Measurements from ENCODE around the gene TP53AIP1. TPM values are rescaled to one million over a fixed set of nuclear protein-coding genes. Genes with fewer than 3 reads are reported as not detected.

Gene TP53AIP1
- total and polyA plus RNA-seq, 2 experiments from 2014 or later: 0.17 to 0.23 TPM

DNA sequence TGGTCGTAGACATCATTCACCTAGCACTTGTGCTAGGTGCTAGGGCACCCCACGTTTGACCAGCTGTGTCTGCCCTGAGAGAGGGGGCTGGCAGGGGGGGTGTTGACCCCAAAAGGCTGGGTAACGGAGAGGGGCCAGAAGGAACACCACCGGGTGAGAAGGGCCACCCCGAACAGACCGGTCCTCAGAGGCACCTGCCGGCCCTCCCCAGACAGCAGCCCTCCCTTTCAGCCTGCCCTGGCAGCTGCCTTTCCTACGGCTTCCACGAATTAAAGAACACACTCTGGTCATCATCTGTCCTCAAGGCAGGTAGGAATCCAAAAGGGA lies 52.5 kb downstream of the TP53AIP1 start:
- WGBS (ENCODE audit: low lambda C conversion rate, missing lambda C conversion rate): 8% methylated on average over 9 of the region's 9 CpGs
- Histone ChIP-seq H3K36me3 (replicated peaks; ENCODE audit: insufficient read depth, low read depth) (no peaks in the 10 kb centered on the region), H3K79me2 (no peaks in the 10 kb centered on the region), H3K9me3 (ENCODE audit: low read depth) (no peaks in the 10 kb centered on the region), H3K4me3 (peak overlapping the region; percentile 42), H3K27me3 (peaks cover 47% of the 10 kb centered on the region), H4K20me1 (ENCODE audit: insufficient read depth, poor library complexity, severe bottlenecking) (no peaks in the 10 kb centered on the region), H3K27ac (no peak overlapping the region), H3K4me2 (peak overlapping the region; percentile 99), H3K4me1 (ENCODE audit: insufficient read depth) (peaks cover 15% of the 10 kb centered on the region), H3K9me2 (replicated peaks; ENCODE audit: insufficient read depth) (no peaks in the 10 kb centered on the region), H2AFZ (no peak overlapping the region)
- TF ChIP-seq EZH2 (IDR thresholded peaks at IDR 0.05; ENCODE audit: borderline replicate concordance): no peak
- TF ChIP-seq EZH2phosphoT487 (IDR thresholded peaks at IDR 0.05; ENCODE audit: low read depth, severe bottlenecking, unreplicated experiment): no peak
- no peak for TF ChIP-seq CTCF (IDR thresholded peaks at IDR 0.05; ENCODE audit: poor library complexity)
- no peak for DNase-seq (ENCODE audit: low spot score)

GRCh38 chr11:128889657-128890213 lies 52.9 kb downstream of the TP53AIP1 start:
- H3K4me2 ChIP-seq: peak overlapping the region; percentile 99
- H3K27me3 ChIP-seq: peaks cover 47% of the 10 kb centered on the region
- no peak overlapping the region for H3K27ac ChIP-seq
- no peak overlapping the region for H2AFZ ChIP-seq
- WGBS (ENCODE audit: low lambda C conversion rate, missing lambda C conversion rate): 53% methylated on average over 8 of the region's 8 CpGs
- H3K79me2 ChIP-seq: no peaks in the 10 kb centered on the region
- no peak overlapping the region for H3K4me3 ChIP-seq
- H3K9me2 ChIP-seq (replicated peaks; ENCODE audit: insufficient read depth): no peaks in the 10 kb centered on the region
- TF ChIP-seq CTCF (IDR thresholded peaks at IDR 0.05; ENCODE audit: poor library complexity): no peak
- TF ChIP-seq EZH2 (IDR thresholded peaks at IDR 0.05; ENCODE audit: borderline replicate concordance): no peak
- TF ChIP-seq EZH2phosphoT487 (IDR thresholded peaks at IDR 0.05; ENCODE audit: low read depth, severe bottlenecking, unreplicated experiment): no peak
- H3K9me3 ChIP-seq (ENCODE audit: low read depth): no peaks in the 10 kb centered on the region
- H3K36me3 ChIP-seq (replicated peaks; ENCODE audit: insufficient read depth, low read depth): no peaks in the 10 kb centered on the region
- H4K20me1 ChIP-seq (ENCODE audit: insufficient read depth, poor library complexity, severe bottlenecking): no peaks in the 10 kb centered on the region
- DNase-seq (ENCODE audit: low spot score): no peak
- peaks cover 15% of the 10 kb centered on the region for H3K4me1 ChIP-seq (ENCODE audit: insufficient read depth)

DNA sequence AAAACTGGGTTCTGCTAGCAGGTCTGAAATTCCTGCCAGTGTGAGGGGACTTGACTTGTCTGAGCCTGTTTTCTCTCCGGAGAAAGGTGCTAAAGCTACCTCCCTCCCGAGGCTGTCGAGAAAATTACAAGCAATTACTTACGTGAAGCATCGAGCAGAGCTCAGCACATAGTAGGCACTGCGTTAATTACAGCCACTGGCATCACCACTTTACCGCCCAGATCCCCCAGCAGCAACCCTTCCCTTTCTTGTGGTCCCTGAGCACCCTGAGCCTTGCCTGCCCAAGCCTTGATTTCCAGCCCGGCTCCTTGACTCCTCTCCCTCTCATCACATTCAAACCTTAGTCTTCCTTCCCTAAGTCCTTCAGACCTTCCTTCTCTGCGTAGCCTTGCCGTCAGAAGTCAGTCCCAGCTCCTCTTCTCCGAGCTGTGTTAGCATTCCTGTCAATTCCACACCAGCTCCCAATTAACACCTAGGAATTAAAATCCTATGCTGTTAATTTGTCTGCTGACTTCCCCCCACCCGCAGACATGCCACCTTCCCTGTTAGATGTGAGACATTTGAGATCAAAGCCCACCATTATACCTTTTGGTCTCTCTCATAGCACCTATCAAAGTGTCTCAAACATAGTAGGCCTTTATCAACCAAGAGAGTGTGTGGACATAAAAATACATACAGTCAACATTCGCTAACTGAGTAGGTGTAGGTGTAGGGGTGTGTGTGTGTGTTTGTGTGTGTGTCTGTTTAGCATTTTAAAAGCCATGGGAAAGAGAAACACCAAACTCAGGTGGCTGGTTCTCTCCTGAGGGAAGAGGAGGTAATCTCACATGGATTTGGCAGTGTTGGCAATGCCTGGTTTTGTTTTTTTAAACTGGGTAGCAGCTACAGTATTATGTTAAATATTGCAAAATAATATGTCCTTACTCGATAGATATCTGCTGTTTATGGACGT lies 54.4 kb downstream of the TP53AIP1 start:
- Histone ChIP-seq H3K9me3 (ENCODE audit: low read depth) (no peaks in the 10 kb centered on the region), H3K79me2 (no peaks in the 10 kb centered on the region), H4K20me1 (ENCODE audit: insufficient read depth, poor library complexity, severe bottlenecking) (no peaks in the 10 kb centered on the region), H2AFZ (no peak overlapping the region), H3K9me2 (replicated peaks; ENCODE audit: insufficient read depth) (no peaks in the 10 kb centered on the region), H3K4me1 (ENCODE audit: insufficient read depth) (peaks cover 11% of the 10 kb centered on the region), H3K27me3 (peaks cover 47% of the 10 kb centered on the region), H3K4me2 (no peak overlapping the region), H3K4me3 (no peak overlapping the region), H3K27ac (no peak overlapping the region), H3K36me3 (replicated peaks; ENCODE audit: insufficient read depth, low read depth) (no peaks in the 10 kb centered on the region)
- TF ChIP-seq EZH2phosphoT487 (IDR thresholded peaks at IDR 0.05; ENCODE audit: low read depth, severe bottlenecking, unreplicated experiment) (no peak), CTCF (IDR thresholded peaks at IDR 0.05; ENCODE audit: poor library complexity) (peak; percentile 12), EZH2 (IDR thresholded peaks at IDR 0.05; ENCODE audit: borderline replicate concordance) (no peak)
- no peak for DNase-seq (ENCODE audit: low spot score)
- WGBS (ENCODE audit: low lambda C conversion rate, missing lambda C conversion rate): 43% methylated on average over 15 of the region's 15 CpGs

Measured in hepatocyte (in vitro differentiated cells).